ENCODE data around the gene CHI3L2.
"Not testable (repeated sequence)": the region's sequence is repeated elsewhere in the genome, so short reads cannot be mapped to it uniquely, and the experiment has no call there.

Gene CHI3L2

GRCh38 chr1:111208921-111209320, 18.6 kb upstream of the CHI3L2 start:
- no peak for TF ChIP-seq CTCF (conservative IDR thresholded peaks at IDR 0.05; ENCODE audit: low read depth, low read length)
- no peak for DNase-seq (ENCODE audit: low read depth)
- H3K4me3 ChIP-seq (ENCODE audit: low read length): no peak overlapping the region

- TF ChIP-seq CTCF (conservative IDR thresholded peaks at IDR 0.05; ENCODE audit: low read depth, low read length): no peak
- no peak for DNase-seq (ENCODE audit: low read depth)
- H3K4me3 ChIP-seq (ENCODE audit: low read length): no peak overlapping the region
These were observed 17.9 kb upstream of the CHI3L2 start for GRCh38 chr1:111209622-111210021.

- no peak for TF ChIP-seq CTCF (conservative IDR thresholded peaks at IDR 0.05; ENCODE audit: low read depth, low read length)
- DNase-seq (ENCODE audit: low read depth): no peak
- no peak overlapping the region for H3K4me3 ChIP-seq (ENCODE audit: low read length)
These were observed 15.6 kb upstream of the CHI3L2 start for GRCh38 chr1:111211921-111212320.

GRCh38 chr1:111212634-111213335, 14.7 kb upstream of the CHI3L2 start:
- H3K4me3 ChIP-seq (ENCODE audit: low read length): no peak overlapping the region
- TF ChIP-seq CTCF (conservative IDR thresholded peaks at IDR 0.05; ENCODE audit: low read depth, low read length): no peak
- DNase-seq (ENCODE audit: low read depth): no peak

GRCh38 chr1:111213412-111213811, 14.1 kb upstream of the CHI3L2 start:
- DNase-seq (ENCODE audit: low read depth): no peak
- H3K4me3 ChIP-seq (ENCODE audit: low read length): no peak overlapping the region
- TF ChIP-seq CTCF (conservative IDR thresholded peaks at IDR 0.05; ENCODE audit: low read depth, low read length): no peak

GRCh38 chr1:111214074-111214801, 13.3 kb upstream of the CHI3L2 start:
- H3K4me3 ChIP-seq (ENCODE audit: low read length): no peak overlapping the region
- no peak for DNase-seq (ENCODE audit: low read depth)
- TF ChIP-seq CTCF (conservative IDR thresholded peaks at IDR 0.05; ENCODE audit: low read depth, low read length): no peak

- no peak for TF ChIP-seq CTCF (conservative IDR thresholded peaks at IDR 0.05; ENCODE audit: low read depth, low read length)
- no peak for DNase-seq (ENCODE audit: low read depth)
- H3K4me3 ChIP-seq (ENCODE audit: low read length): no peak overlapping the region
These were observed 12.6 kb upstream of the CHI3L2 start for GRCh38 chr1:111214884-111215283.

GRCh38 chr1:111215285-111215684, 12.2 kb upstream of the CHI3L2 start:
- not testable (repeated sequence) for DNase-seq (ENCODE audit: low read depth); H3K4me3 ChIP-seq (ENCODE audit: low read length)

Measured in retinal pigment epithelial cell (primary cell).